Measurements from ENCODE around the gene CCDC50. TPM values are rescaled to one million over a fixed set of nuclear protein-coding genes. Genes with fewer than 3 reads are reported as not detected.

CCDC50 gene
- total RNA-seq, 1 experiment from 2014 or later, result 92.8 TPM

DNA sequence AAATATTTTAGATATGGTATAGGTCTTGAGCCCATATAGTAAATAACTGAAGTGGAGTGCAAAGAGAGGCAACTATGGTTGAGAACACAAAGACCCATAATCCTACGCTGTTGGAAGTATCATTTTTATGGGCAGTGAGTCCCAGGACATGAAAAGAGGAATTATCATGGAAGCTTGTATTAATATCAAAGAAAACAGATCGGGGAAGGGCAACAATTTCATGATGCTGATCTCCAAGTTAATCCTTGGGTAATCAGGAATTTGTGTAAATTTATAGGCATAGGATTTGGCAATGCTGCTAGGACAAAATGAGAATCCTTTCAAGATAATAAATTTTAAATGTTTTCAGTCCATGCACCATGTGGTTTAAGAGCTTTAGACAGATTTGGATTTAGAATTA is 91.6 kb downstream of the CCDC50 start:
- no peak for DNase-seq (ENCODE audit: low read depth)

- DNase-seq (ENCODE audit: low read depth), result no peak
These were observed 95.7 kb downstream of the CCDC50 start for GRCh38 chr3:191424881-191425280.

- peak; percentile 81 for DNase-seq (ENCODE audit: low read depth)
These were observed 96.1 kb downstream of the CCDC50 start for GRCh38 chr3:191425322-191425734.

- DNase-seq (ENCODE audit: low read depth), result peak; percentile 13
These were observed 97.1 kb downstream of the CCDC50 start for GRCh38 chr3:191426311-191426710.

GRCh38 chr3:191428177-191428576 is 99.0 kb downstream of the CCDC50 start:
- no peak for DNase-seq (ENCODE audit: low read depth)

DNA sequence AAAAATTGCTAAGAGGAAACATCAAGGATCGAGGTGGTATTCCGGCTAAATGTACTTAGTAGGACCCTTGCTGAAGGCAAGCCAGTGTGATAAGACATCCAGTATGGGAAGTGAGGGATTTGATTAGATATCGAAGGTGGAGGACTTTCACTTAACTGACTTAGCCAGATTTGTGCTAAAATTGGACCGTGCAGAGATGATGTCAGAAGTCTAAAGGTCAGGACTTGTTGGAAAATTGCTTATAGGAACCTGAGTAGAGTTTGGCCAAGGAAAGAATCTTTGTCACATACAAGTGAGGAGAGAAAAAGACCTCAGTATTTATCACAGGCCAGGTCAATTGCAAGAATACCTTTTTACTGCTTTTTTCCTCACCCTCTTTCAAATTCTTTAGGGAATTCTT is 100.9 kb downstream of the CCDC50 start:
- DNase-seq (ENCODE audit: low read depth), result no peak

- no peak for DNase-seq (ENCODE audit: low read depth)
These were observed 102.1 kb downstream of the CCDC50 start for GRCh38 chr3:191431160-191431822.

GRCh38 chr3:191432162-191432561 is 103.0 kb downstream of the CCDC50 start:
- DNase-seq (ENCODE audit: low read depth), result no peak

DNA sequence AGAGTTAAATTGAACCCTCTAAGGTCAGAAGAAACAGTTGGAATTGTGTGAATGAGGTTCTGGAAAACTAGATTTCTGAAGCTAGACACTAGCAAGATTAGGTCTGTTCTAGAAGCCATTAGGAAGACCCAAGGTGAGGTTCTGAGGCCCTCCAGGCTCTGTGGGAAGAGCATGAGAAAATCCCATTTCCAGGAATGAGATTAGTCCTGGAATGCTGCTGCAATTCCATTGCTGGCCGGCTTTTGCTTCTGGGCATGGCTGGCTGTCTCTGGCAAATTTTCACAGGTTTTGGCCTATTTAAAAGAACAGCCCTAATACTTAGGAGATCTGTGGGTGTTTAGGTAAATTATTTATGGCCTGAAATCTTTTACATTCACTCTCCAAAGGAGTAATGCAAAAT is 104.8 kb downstream of the CCDC50 start:
- no peak for DNase-seq (ENCODE audit: low read depth)

GRCh38 chr3:191435981-191436380 is 106.8 kb downstream of the CCDC50 start:
- no peak for DNase-seq (ENCODE audit: low read depth)

- DNase-seq (ENCODE audit: low read depth), result no peak
These were observed 109.1 kb downstream of the CCDC50 start for GRCh38 chr3:191438150-191438814.

- DNase-seq (ENCODE audit: low read depth), result no peak
These were observed 111.3 kb downstream of the CCDC50 start for GRCh38 chr3:191440532-191440931.

DNA sequence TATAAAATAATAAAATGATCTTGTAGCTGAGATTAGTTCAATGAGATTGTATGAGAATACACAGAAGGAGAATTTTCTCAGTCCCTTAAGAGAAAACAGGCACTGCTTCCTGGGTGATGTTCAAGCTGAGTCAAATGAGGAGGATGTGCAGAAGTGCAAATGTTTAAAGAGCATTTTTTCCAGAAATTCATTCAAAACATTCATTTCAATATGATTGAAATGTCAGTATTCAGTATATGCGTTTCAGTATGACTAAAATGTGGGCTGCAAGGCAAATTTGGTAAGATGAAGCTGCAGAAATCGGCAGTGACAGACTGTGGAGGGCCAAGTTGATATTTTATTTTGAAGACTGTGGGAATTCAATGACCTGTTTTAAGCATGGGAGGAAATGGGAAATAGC is 112.5 kb downstream of the CCDC50 start:
- DNase-seq (ENCODE audit: low read depth), result no peak

GRCh38 chr3:191444569-191444968 is 115.4 kb downstream of the CCDC50 start:
- no peak for DNase-seq (ENCODE audit: low read depth)

Other genes with a start within 250 kb of the CCDC50 start
- gene OSTN, start 130.2 kb upstream of the CCDC50 start, total RNA-seq (2014; rRNA removed; shearing (Covaris generic)), result not detected in 2 replicates
- gene UTS2B, start 1.1 kb downstream of the CCDC50 start, total RNA-seq (2014; rRNA removed; shearing (Covaris generic)), result 0.59 TPM in 1 of 2 replicates, not detected in the other
- gene PYDC2, start 131.8 kb downstream of the CCDC50 start, total RNA-seq (2014; rRNA removed; shearing (Covaris generic)), result not detected in 2 replicates